Gastrocnemius medialis (tissue), 4 donors: ENCODE data around the gene PTCD1. TPM values are rescaled to one million over a fixed set of nuclear protein-coding genes. Genes with fewer than 3 reads are reported as not detected.

ENCODE experiments used
- ATAC-seq, 2 donors: fragments of 150-250 bp; one replicate each; pipeline ENCODE4 v1.9.1; 2016
- DNase-seq, 2 donors: peaks; one replicate each; pipeline ENCODE4 v3.0.0-alpha.2; 2019
- H3K27ac ChIP-seq, 4 donors: fragments of 200-600 bp; sonication (generic); 1 replicate in 1 of 4; 2 replicates in 3 of 4; pipeline ENCODE4 v1.5.1; 2016 to 2018; ENCODE audit warnings: mild to moderate bottlenecking in 2 of 4, moderate library complexity in 1 of 4
- H3K27me3 ChIP-seq, 3 donors: fragments of 200-600 bp; sonication (generic) in 2 of 3; 1 replicate in 1 of 3; 2 replicates in 2 of 3; pipeline versions ENCODE4 v1.5.1 to v1.6.0; 2016 to 2019; ENCODE audit warnings: mild to moderate bottlenecking in 1 of 3, moderate library complexity in 1 of 3
- H3K36me3 ChIP-seq, 2 donors: fragments of 200-600 bp; sonication (generic) in 1 of 2; one replicate each; pipeline ENCODE4 v1.5.1; 2017 to 2018
- H3K4me1 ChIP-seq, 2 donors: fragments of 200-600 bp; sonication (generic) in 1 of 2; one replicate each; pipeline ENCODE4 v1.5.1; 2016 to 2017; ENCODE audit warnings: mild to moderate bottlenecking in 2 of 2
- H3K4me3 ChIP-seq, 4 donors: fragments of 200-600 bp; sonication (generic) in 3 of 4; 1 replicate in 1 of 4; 2 replicates in 3 of 4; pipeline ENCODE4 v1.5.1; 2016 to 2019; ENCODE audit warnings: mild to moderate bottlenecking in 2 of 4
- H3K9me3 ChIP-seq, 3 donors: fragments of 200-600 bp; sonication (generic) in 2 of 3; 1 replicate in 1 of 3; 2 replicates in 2 of 3; pipeline ENCODE4 v1.5.1; 2016 to 2019
- CTCF ChIP-seq, 5 experiments: fragments of 450-650 bp in 3 of 5; fragments of 200-600 bp in 2 of 5; sonication (generic) in 2 of 5; IDR thresholded peaks in 4 of 5; conservative IDR thresholded peaks in 1 of 5; 1 replicate in 4 of 5; 2 replicates in 1 of 5; pipeline ENCODE4 v1.5.1; 2016 to 2019; ENCODE audit warnings: antibody characterized with exemption in 5 of 5, mild to moderate bottlenecking in 3 of 5, moderate library complexity in 3 of 5
- POLR2A ChIP-seq, 2 donors: fragments of 450-650 bp; IDR thresholded peaks; one replicate each; pipeline ENCODE4 v1.6.1; 2017; ENCODE audit warnings: antibody characterized with exemption in 2 of 2, mild to moderate bottlenecking in 2 of 2, moderate library complexity in 2 of 2
- in situ Hi-C, 4 donors: fragments of 200-750 bp; cut with MboI; loops; one replicate each; pipeline versions ENCODE4 v1.15.0 to v1.8.0; 2017; ENCODE audit warnings: low sequenced_read_pairs in 4 of 4
- intact Hi-C: fragments of 100-400 bp; cut with DNase I; formaldehyde crosslinking; loops from one replicate; pipeline ENCODE4 v1.15.1; 2023; ENCODE audit warnings: low total_unique reads
- total RNA-seq, 4 donors: library from RNA; depleted of rRNA; stranded (reverse); fragments of >200 nt; gene quantifications; one replicate each; pipeline versions ENCODE4 v1.1.0 to v1.2.3, GENCODE V29; 2016

PTCD1 gene
- total RNA-seq, 4 donors from 2014 or later = 7.8 to 14.1 (median 10.9) TPM

GRCh38 chr7:99453105-99453504 lies 14.5 kb upstream of the PTCD1 start:
- Histone ChIP-seq H3K27ac (no peak overlapping the region), H3K27me3 (no peaks in the 10 kb centered on the region), H3K9me3 (no peaks in the 10 kb centered on the region), H3K4me1 (no peaks in the 10 kb centered on the region), H3K36me3 (peaks cover 7 to 74% of the 10 kb centered on the region in 2 donors), H3K4me3 (no peak overlapping the region)
- no peak for ATAC-seq
- TF ChIP-seq CTCF (IDR thresholded peaks at IDR 0.05 in 4 of 5, conservative IDR thresholded peaks at IDR 0.05 in 1 of 5) = no peak
- no peak for TF ChIP-seq POLR2A (IDR thresholded peaks at IDR 0.05)
- in situ Hi-C loops (no loop called here), intact Hi-C loops (no loop called here)
- DNase-seq = no peak

GRCh38 chr7:99452541-99452940 lies 13.9 kb upstream of the PTCD1 start:
- DNase-seq (no peak), ATAC-seq (no peak)
- Histone ChIP-seq H3K27ac (no peak overlapping the region), H3K27me3 (no peaks in the 10 kb centered on the region), H3K4me1 (no peaks in the 10 kb centered on the region), H3K4me3 (no peak overlapping the region), H3K36me3 (peaks cover 9 to 74% of the 10 kb centered on the region in 2 donors), H3K9me3 (no peaks in the 10 kb centered on the region)
- in situ Hi-C loops = no loop called here
- intact Hi-C loops = no loop called here
- TF ChIP-seq POLR2A (IDR thresholded peaks at IDR 0.05) (no peak), CTCF (IDR thresholded peaks at IDR 0.05 in 4 of 5, conservative IDR thresholded peaks at IDR 0.05 in 1 of 5) (no peak)

GRCh38 chr7:99451936-99452335 lies 13.3 kb upstream of the PTCD1 start:
- TF ChIP-seq POLR2A (IDR thresholded peaks at IDR 0.05) (no peak), CTCF (IDR thresholded peaks at IDR 0.05 in 4 of 5, conservative IDR thresholded peaks at IDR 0.05 in 1 of 5) (no peak)
- Histone ChIP-seq H3K27me3 (no peaks in the 10 kb centered on the region), H3K4me1 (no peaks in the 10 kb centered on the region), H3K4me3 (no peak overlapping the region), H3K36me3 (peaks cover 9 to 71% of the 10 kb centered on the region in 2 donors), H3K9me3 (no peaks in the 10 kb centered on the region), H3K27ac (no peak overlapping the region)
- intact Hi-C loops (no loop called here), in situ Hi-C loops (no loop called here)
- ATAC-seq (no peak), DNase-seq (no peak)

GRCh38 chr7:99449326-99449725 lies 10.7 kb upstream of the PTCD1 start:
- Histone ChIP-seq H3K4me1 (no peaks in the 10 kb centered on the region), H3K4me3 (no peak overlapping the region), H3K36me3 (peaks cover 14 to 82% of the 10 kb centered on the region in 2 donors), H3K27me3 (no peaks in the 10 kb centered on the region), H3K27ac (no peak overlapping the region), H3K9me3 (no peaks in the 10 kb centered on the region)
- TF ChIP-seq POLR2A (IDR thresholded peaks at IDR 0.05) = no peak
- no peak for TF ChIP-seq CTCF (IDR thresholded peaks at IDR 0.05 in 4 of 5, conservative IDR thresholded peaks at IDR 0.05 in 1 of 5)
- ATAC-seq (no peak), DNase-seq (no peak)
- in situ Hi-C loops = no loop called here
- intact Hi-C loops = no loop called here

- intact Hi-C loops = no loop called here
- peaks cover 14 to 78% of the 10 kb centered on the region in 2 donors for H3K36me3 ChIP-seq
- no peak overlapping the region for H3K4me3 ChIP-seq
- in situ Hi-C loops = no loop called here
- no peak overlapping the region for H3K27ac ChIP-seq
- DNase-seq = no peak
- no peaks in the 10 kb centered on the region for H3K4me1 ChIP-seq
- no peak for ATAC-seq
- no peaks in the 10 kb centered on the region for H3K27me3 ChIP-seq
- TF ChIP-seq POLR2A (IDR thresholded peaks at IDR 0.05) (no peak), CTCF (IDR thresholded peaks at IDR 0.05 in 4 of 5, conservative IDR thresholded peaks at IDR 0.05 in 1 of 5) (no peak)
- no peaks in the 10 kb centered on the region for H3K9me3 ChIP-seq
These were observed 10.3 kb upstream of the PTCD1 start for GRCh38 chr7:99448855-99449254.
